Activated gamma-delta T cell treated with Interleukin-2 at 50 U/mL for 16 hours (primary cell): ENCODE data around the gene PTPRM.

Source experiments
- DNase-seq: peaks from one replicate; pipeline ENCODE4 v3.0.0-alpha.2; 2020

Gene PTPRM

DNA sequence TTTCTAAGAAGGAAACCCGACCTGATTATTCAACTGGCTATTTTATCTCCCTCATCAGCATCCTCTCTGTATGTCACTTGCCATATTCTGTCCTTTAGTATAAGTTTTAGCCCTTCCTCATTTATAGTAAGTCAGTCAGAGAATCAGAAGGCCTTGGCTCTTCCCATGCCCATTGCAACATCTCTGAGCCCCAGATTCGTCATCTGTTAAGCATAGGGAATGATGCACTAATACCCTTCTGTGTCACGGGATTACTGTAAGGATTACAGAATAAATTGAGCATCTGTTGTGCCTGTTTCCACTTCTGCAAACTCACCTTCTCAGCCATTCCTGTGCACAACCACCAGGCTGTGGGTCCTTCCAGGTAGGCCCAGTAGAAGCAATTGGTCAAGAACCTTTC is 784.0 kb downstream of the PTPRM start:
- no peak for DNase-seq

DNA sequence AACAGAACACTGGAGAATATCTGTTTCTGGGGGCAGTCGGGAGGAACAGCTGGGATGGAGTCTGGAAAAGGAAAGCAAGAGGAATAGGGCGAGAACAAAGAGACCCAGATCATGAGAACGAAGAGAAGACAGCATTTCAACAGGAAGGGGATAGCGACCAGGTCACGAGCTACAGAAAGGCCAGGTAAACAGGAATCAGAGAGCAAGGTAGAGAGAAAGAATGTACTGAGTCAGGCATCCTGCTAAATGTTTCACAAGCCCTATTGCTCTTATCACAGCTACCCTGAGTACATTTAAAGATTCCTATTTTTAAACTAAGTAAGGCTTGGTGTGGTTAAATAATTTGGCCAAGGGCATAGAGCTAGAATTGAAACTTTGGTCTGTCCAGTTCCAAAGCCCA is 787.2 kb downstream of the PTPRM start:
- DNase-seq, result no peak

DNA sequence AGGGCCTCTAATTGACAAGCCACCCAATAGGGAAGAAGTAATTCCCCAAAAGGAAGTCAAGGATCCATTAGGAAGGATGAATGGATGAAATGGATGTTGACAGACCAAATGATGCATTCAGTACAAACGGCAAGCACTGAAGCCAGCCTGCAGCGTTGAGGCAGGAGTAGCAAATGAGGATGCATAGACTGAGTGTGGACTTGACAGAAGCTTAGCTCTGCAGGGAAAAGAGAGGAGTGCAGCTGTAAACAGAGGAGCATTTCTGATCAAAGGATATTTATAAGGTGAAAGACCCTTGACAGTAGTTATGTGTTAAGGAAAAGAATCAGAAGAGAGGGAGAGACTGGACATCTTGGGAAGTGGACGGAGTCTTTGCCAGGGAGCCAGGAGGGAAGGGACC is 788.9 kb downstream of the PTPRM start:
- DNase-seq, result no peak

DNA sequence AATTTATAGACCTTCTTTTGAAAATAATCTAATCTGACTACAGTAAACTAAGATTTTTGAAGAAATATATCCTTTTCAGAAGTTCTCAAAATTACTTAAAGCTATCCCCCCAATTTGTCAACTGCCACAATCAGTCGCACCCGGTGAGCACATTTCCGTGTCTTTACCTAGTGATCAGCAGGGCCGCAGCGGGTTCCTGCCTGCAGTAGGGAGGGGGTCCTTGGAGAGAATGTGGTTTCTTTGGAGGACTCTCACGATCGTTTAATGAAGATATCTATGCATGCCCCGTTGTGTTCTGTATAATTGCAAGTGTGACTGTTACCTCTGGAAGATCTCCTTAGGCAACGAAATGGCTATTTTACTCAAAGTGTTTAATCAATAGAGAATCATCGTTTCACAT is 790.2 kb downstream of the PTPRM start:
- DNase-seq, result no peak

DNA sequence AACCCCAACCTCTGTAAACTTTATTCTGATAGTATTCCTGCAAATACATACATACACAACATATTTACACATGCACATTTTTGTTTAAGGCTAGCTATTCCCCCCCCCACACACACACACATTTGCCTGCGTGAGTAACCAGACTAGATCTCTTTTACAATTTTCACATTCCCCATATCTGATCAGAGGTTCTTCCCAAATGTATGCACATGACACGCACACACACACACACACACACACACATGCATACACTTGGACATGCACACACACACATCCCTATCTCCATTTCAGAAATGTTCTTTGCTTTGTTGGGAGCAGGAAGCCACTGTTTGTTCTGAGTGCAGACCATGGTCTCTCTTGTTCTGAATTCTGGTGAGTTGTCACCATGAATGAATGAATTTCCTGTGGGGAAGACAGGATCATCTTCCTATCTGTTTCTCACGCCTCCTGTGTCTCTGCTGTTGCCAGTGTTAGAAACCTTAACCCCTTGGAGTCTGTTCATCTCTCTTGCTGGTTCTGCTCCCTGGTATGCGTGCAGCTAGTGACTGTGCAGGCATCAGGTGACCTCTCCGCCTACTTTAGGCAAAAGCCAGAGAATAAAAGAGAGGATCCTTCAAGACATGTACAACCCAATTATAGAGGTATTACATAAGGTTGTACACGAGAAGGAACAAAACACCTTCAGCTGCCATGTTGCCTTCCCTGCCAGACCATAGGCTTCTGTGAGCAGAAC is 791.1 kb downstream of the PTPRM start:
- DNase-seq, result no peak

DNA sequence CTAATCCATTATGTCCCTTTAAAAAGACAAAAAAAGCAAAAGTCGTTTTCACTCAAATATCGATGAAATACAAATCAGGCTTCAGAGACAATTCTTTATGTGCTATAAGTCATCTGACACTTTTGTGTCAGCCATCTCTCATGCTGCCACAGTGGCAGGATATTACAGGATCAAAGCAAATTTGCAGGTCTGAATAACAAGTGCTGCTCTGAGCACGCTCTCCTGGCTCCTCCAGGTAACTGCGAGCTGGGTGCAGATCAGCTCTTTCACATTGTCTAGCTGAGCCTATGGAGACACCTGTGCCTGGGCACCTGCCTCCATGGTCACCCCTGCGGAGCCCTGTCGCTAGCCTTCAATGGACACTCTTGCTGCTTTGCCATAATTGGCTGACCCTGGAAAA is 792.0 kb downstream of the PTPRM start:
- DNase-seq, result no peak

DNA sequence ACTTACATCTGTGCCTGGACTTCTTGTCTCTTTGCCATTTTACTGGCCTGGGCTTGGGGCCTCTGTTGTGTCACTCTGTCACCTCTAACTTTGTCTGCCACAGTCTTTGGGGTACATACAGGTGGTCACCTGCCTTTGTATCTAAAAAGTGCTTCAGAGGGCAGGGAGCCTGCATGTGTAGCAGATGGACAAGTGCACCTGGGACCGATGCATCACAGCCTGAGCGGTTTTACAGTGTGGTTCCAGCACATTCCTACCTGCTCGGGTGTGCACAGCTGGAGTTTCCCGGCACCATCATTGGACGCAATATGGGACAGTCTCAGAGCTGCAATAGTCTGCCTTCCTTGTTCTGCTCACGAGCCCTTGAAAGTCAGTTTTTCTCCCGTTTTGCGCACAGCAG is 792.4 kb downstream of the PTPRM start:
- DNase-seq, result no peak

DNA sequence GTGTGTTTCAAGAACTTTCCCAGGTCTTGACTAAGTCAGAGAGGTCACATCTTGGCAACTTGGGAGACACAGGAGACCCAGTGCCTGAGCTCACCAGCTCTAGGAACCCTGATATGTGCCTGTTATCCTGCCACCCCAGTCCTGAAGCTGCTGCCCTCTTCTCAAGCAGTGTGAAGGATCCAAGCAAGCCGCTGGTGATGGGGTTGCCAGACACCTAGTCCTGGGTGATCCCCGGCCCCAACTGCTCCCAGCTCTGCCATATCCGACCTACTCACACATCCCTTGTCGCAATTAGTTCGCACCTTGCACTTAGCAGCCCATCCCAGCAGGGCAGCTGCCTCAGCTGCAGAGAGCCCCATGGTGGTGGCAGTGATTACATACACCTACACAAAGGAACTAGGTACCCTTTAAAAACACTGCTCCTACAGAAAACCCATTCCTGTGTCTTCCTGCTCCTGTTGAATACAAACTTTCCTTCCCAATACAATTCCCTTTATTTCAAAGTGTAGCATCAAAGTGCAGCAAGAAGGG is 794.9 kb downstream of the PTPRM start:
- DNase-seq, result no peak

DNA sequence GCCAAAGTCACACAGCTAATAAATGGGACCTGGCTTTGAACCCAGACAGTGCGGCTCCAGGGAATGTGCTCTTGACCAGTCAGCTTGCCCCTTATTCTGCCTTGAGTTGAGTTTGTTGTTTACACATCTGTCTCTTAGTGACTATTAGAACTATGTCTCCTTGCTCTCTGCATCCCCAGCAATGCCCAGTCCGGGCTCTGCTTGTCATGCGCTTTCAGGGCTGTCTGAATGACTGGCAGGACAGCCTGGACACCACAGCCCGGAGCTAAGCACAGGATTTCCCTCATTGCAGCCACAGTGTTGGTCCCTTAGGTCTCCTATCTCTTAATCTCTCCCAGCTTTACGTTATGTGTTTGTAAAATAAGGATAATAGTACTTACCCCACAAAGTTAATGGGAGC is 795.7 kb downstream of the PTPRM start:
- DNase-seq, result no peak

DNA sequence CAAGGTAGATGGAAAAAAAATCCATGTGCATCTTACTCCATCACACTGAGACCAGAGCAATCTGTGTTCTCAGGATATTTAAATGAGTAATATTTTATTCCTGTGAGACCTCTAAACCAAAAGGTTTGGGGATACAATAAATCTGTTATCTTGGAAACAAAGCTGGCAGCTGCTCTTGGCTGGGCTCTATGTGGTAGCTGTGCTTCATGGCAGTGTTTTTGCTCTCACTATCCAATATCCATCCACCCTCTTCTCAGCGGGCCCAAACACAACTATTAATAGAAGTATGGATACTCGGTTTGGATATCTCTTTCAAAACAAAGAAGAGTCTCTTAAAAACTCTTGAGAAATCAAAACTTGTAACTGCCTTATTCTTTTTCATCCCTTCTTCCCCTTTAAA is 797.3 kb downstream of the PTPRM start:
- DNase-seq, result no peak

DNA sequence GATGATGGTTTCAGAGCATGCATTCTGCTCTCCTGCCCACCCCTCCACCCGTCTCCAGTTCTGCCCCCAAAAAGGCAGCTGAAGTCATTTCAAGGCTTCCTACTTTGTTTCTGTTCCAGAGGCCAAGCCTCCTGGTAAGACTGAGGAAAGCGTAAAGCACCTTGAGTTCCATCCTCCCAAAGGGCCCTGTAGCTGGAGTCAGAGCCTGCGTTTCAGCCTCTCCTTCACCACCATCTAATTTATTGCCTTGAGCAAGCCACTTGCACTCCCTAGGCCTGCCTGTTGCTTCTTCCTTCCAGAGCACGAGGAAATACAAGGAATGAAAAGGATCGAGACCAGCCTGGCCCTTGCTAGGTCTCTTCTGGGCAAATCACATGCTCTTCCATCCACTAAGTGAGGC is 797.9 kb downstream of the PTPRM start:
- DNase-seq, result no peak

DNA sequence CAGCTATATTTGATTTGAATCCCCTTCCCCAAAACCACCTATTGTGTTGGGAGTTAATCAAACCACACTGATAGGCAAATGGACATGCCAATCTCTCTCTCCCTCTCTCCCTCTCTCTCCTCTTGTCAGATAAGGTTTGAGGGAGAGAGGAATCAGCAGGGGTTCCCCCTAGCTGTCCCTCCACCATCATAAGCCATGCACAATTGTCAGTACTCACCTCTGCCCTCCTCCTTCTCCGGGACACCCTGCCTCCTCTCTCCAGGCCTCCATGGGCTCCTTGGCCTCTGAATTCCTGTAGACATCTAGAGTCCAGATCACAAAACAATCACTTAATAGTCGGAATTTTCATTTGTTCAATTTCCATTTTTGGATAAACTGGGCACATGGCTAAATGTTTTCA is 798.4 kb downstream of the PTPRM start:
- no peak for DNase-seq

DNA sequence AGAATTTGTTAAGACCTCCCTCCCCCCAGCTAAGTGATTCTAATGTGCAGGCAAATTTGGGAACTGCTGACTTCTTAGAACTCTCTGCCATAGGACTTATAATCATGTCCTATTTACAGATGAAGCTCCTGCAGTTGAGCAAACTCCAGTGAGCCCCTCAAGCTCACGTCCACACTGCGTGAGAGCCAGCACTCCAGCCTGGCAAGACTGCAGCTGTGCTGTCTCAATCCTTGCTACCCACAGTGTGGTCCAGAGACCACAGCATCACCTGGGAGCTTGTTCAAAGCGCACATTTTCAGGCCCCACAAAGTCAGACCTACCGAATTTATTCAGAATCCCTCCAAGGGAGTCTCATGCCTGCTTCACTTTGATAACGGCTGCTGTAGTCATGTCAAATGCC is 799.0 kb downstream of the PTPRM start:
- DNase-seq, result no peak

DNA sequence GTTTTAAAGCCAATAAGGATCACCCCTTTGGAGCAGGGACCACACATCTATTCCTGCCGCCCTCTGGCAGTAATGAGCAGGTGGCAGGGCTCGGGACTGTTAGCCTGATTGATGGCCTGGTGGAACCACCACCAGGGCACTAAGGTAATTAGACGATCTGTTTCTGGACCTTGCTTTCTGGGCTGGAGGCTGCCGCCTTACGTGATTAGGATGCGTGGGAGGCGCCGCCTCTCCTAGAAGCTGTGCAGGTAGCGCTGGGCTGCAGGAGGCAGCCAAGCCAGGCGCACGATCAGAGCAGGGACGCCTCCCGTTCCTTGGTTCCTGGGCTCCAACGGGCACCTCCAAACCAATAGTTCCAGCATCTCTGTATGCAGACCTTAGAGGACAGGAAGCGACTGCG is 799.5 kb downstream of the PTPRM start:
- no peak for DNase-seq

DNA sequence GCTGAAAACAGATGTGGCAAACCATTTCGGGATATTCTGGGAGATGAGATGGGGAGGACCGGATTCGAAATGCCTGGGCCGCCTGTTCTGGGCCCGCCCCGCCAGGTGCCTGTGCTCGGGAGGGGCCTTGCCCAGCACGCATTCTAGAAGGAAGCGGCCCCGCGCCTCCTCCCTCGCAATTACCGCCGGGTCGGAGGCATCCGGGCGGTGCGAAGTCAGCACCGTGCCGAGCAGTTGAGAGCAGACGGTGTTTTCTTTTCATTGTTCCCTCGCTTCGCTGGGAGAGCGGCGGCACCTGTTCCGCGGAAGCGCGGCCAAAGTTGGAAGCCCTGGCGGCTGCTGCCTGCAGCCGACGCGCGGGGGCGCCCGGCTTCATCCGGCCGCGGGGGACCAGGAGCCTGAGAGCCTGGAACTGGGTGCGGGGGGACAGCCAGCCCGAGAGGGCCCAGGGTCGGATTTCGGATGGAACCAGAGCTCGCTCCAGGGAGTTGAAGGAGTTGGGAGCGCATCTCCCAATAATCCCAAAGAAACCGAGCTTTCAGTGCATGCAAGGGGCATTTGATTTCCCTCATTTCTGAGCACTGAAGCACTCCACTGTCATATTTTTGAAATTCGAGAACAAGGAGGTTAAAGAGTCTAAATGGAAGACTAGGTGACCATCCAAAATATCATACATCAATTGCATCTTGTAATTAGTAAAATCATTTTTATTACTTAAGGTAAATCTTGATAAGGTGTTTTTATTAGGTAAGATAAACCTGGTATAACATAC is 800.3 kb downstream of the PTPRM start:
- no peak for DNase-seq

DNA sequence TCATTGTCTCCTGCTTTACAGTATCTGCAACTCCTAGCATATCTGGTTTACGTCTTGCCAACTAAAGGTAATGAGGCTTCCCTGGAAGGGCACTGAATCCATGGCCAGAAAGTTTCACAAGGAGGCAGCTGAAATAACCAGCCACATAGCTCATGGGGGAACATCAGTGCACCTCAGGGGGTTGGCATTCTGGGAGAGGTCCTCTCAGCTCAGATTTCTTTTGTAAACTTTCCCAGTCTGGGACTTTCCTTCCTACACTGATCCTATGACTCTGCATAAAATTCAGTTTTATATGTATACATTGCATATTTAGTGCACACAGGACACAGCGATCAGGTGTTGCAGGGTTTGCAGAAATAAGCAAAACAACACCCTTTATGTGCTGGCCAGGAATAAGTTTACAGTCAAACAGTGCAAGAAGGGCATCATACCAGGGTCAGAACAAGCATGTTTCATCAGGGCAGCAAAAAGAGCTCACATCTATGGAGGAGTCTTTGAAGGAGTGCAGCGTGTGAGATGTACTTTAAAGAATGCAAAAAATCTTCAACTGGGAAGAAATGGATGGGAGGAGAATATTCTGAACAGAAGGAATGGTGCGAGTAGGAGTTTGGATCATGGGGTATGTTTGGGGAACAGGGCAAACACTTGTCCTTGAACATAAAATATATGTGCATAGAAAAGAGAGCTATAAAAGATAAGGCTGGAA is 801.5 kb downstream of the PTPRM start:
- DNase-seq, result no peak

DNA sequence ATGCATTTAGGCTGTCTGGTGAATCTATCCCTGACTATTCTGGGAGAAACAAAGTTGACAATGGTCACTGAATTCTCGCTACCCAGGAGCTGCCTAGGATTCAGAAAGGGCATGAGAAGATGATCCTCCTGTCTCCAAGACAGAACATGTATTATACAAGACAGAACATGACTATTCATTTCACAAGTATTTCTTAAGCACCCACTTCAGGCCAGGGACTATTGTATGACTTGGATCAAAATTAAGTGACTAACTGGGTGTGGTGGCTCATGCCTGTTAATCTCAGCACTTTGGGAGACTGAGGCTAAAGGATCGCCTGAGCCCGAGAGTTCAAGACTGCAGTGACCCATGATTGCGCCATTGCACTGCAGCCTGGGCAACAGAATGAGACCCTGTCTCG is 806.4 kb downstream of the PTPRM start:
- no peak for DNase-seq

DNA sequence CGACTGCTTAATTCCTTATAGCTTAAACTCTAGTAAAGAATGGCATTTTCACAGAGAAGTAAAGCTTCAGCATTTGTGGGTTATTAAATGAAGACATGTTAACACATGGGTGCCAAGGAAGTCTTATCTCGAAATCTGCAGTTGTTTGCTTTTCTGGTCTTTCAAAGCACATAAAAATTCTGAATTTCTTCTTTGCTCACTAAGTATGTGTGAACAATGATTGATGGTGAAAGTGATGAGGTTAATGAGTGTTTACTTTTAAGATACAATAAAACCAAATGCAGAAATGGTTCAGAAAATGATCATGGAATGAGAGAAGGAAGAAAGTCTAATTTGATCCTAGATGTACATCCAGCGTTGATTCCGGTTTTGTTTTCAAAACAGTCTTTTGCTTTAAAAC is 807.6 kb downstream of the PTPRM start:
- DNase-seq, result no peak

DNA sequence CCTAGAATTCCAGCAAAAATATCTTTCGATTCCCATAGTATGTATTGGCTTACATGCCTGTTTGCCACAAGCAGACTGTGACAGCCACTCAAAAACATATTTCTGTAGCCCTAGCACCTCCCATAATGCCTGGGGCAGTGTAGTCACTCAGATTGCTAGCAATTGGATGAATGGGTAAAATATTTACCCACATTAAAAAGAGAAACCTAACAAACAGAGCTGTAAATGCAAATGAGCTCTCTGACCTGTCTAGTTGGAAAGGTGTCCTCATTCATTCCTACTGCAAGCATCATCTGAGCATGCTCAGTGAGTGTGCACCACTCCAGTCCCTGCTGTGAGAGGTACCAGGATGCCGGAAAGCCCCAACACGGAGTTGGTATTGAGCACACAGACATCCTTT is 808.1 kb downstream of the PTPRM start:
- DNase-seq, result no peak

DNA sequence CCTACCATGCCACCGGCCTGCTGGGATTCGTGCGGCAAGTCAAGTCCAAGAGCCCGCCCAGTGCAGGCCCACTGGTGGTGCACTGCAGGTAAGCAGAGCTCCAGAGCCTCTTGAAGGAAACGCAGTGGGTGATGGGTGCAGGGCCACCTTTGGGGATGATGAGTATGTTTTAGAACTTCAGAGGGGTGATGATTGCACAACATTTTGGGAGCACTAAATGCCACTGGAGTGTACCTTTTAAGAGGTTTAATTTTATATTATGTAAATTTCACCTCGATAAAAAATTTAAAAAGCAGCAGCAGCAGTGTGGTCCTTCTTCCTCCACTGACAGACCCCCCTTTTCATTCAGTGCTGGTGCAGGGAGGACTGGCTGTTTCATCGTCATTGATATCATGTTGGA is 809.0 kb downstream of the PTPRM start:
- no peak for DNase-seq

DNA sequence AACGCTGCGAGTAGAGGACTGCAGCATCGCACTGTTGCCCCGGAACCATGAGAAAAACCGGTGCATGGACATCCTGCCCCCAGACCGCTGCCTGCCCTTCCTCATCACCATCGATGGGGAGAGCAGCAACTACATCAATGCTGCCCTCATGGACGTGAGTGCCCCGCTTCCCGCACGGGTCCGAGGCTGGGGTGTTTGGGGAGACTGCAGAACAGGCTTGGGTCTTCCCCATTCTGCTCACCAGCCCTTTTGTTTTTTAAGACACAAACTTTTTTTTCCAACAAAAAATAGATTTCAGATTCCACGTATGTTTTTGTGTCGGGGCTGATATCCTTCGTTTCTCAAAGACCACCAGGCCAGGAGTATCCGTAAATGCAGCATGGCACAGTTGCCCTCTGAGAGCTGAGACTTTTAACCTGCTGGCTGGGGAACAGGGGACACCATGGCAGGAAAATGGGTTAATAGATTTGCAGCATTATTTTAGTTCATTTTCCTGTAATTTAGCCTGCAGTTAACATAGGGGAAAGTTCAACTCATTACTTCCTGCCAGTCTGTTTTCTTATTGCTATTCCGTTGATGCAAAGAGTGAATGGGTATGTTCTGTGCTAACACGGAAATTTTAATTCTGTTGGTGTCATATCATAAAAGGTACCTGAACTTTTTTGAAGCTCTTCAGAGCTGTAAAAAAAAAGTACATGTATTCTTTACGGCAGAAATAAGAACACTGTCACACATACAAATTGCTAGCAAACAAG is 812.2 kb downstream of the PTPRM start:
- DNase-seq, result no peak

DNA sequence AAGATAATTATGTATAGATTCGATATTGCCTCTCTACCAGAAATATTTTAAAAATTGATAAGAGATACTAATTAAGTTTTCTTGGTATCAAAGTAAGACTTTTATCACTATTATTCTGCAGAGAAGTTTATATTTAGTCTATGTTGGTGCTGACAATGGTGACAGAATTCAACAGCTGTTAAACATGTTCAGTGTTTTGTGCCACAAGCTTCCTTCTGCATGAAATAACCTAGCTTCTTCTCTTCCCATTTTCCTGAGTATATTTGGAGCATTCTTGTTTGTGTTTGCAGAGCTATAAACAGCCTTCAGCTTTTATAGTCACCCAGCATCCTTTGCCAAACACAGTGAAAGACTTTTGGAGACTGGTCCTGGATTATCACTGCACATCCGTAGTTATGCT is 812.9 kb downstream of the PTPRM start:
- DNase-seq, result no peak

DNA sequence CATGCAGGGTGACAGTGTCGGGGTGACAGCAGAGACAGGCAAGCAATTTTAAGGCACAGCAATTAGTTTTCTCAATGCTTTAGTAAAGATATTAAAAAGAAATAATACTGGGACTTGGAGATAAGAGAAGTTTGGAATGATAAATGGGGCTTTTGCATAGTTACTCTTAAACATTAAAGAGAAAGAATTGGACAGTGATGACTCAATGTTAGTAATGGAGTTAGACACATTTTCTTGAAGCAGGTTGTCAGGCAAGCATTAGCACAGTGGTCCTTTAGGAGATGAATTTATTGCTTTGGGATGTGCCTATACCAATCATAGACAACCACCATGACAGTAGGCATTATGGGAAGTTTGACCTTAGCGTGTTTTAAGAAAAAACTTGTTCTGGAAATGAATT is 813.8 kb downstream of the PTPRM start:
- no peak for DNase-seq
